Measurements from ENCODE around the gene TYMS.

- TF ChIP-seq POLR2AphosphoS5 (IDR thresholded peaks at IDR 0.05) = no peak
- TF ChIP-seq CTCF (IDR thresholded peaks at IDR 0.05 in 8 of 11, conservative IDR thresholded peaks at IDR 0.05 in 3 of 11) = no peak
- no peak for TF ChIP-seq POLR2A (IDR thresholded peaks at IDR 0.05)
These were observed 25.9 kb upstream of the TYMS start for GRCh38 chr18:631560-631959.
